C4-2B (cell line): ENCODE results near the gene SVOP.

Experiments used
- H3K27ac ChIP-seq: fragments of 450-650 bp; 2 replicates; pipeline ENCODE4 v1.5.1; 2017
- CTCF ChIP-seq: fragments of 450-650 bp; conservative IDR thresholded peaks from 2 replicates; pipeline ENCODE4 v1.5.1; 2017; ENCODE audit warnings: mild to moderate bottlenecking
- ZFX ChIP-seq: fragments of 450-650 bp; IDR thresholded peaks from 2 replicates; pipeline ENCODE4 v1.6.1; 2017

SVOP gene

DNA sequence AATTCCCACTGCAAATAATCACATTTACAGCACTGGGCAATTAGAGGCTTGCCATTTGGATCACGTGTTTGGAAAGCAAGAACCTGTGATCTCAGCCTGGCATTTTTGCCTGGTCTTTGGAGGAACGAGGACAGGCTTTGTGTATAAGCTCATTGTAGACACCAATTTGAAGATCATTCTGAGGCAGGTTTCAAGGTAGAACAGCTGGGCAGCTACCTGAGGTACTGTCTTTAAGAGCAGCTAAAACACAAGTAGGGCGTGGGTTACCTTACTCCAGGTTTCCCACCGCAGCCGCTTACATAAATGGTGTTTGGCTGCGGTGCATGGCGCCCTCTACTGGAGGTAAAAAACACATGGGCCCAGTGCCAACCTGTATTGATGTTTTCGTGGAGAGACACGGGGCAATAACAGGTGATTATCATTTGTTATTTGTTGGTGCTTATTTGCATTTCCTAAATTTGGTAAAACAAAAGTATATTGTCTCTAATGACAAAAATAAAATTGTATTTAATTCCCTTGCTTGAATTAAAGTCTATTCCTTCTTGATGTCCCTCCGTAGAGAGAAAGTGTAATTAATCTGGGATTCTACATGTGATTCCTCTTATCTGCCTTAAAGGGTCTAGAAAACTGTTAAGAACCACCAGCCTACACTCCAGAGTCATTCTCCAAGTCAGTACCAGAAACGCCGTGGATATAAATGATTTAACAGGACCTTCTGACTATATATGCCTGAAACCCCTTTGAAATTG lies 69.7 kb downstream of the SVOP start:
- TF ChIP-seq ZFX (no peak), CTCF (peak; percentile 89)
- H3K27ac ChIP-seq: no peak overlapping the region

- no peak overlapping the region for H3K27ac ChIP-seq
- TF ChIP-seq CTCF (no peak), ZFX (no peak)
Measured at GRCh38 chr12:108949976-108950375, 70.9 kb downstream of the SVOP start.

GRCh38 chr12:108948367-108948766 lies 72.5 kb downstream of the SVOP start:
- no peak for TF ChIP-seq CTCF
- TF ChIP-seq ZFX: no peak
- H3K27ac ChIP-seq: no peak overlapping the region

GRCh38 chr12:108947097-108947496 lies 73.8 kb downstream of the SVOP start:
- TF ChIP-seq ZFX (no peak), CTCF (no peak)
- no peak overlapping the region for H3K27ac ChIP-seq

DNA sequence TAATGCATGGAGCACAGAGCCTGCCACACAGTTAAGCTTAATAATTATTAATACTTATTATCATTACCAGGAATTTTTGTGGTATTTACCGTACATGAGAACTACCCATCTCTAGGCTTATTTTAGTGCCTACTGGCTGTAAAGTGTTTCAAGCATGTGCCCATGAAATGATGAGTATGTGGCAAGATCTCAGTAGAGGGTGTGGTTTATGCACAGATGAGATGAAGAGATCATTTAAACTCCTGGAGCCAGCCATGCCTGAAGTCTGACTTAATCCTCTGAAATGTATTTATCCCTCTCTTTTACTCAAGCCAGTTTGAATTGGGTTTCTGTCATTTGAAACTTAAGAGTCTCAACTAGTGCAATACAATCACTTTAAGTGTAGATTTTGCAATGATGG lies 80.7 kb downstream of the SVOP start:
- TF ChIP-seq ZFX (no peak), CTCF (no peak)
- no peak overlapping the region for H3K27ac ChIP-seq

GRCh38 chr12:108939594-108939993 lies 81.3 kb downstream of the SVOP start:
- TF ChIP-seq ZFX (no peak), CTCF (no peak)
- H3K27ac ChIP-seq: no peak overlapping the region

DNA sequence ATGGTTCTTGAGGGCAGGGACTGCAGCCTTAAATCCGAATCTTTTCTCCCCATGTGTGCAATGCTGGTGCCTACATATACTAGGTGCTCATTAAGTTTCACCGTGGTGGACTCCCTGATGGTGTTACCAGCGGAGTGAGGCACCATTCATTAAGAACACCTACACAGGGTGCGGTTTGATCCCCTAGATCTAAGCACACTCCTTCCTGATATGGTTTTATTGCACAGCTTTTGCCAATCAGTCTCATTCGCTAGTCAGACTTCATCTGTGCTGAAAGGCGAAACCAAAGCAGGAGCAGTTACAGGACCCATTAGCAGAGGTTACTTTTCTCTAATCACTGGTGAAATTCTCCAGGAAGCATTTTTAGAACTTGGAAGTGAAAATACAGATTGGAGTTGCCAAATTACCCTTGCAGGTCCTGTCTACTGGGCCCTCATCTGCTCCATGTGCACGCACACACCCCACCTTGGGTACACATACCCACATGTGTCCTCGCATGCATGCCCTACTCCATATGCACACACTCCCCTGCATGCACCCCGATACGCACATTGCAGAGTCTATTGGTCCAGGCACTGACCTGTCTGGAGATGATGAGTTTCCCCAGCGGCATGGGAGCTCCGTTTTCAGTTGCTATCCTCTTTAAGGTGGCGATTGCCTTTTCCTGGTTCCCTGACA lies 82.5 kb downstream of the SVOP start:
- no peak for TF ChIP-seq ZFX
- TF ChIP-seq CTCF: no peak

More for the DNA sequence above, 82.5 kb downstream of the SVOP start:
- H3K27ac ChIP-seq: no peak overlapping the region
